HEK293 (cell line): ENCODE results near the gene GRHL3.

Experiments
- CTCF ChIA-PET: fragments of 350-600 bp; formaldehyde crosslinking; extraction: SDS; loops from one replicate; lab custom pipeline; 2021; ENCODE audit warnings: antibody characterized with exemption; lab: Yijun Ruan, JAX
- POLR2A ChIA-PET: fragments of 300-600 bp; formaldehyde crosslinking; extraction: SDS; loops from one replicate; lab custom pipeline; 2020; ENCODE audit warnings: antibody characterized with exemption, inconsistent platforms; lab: Yijun Ruan, JAX
- H3K27ac ChIP-seq: fragments of 200-500 bp; sonication (Bioruptor generic); 2 replicates; pipeline ENCODE4 v1.5.1; 2014; ENCODE audit warnings: low read depth, low read length, control low read depth, inconsistent platforms; ENCODE audit errors: extremely low read depth
- H3K36me3 ChIP-seq, 2 experiments: fragments of 200-500 bp in 1 of 2; sonication (Bioruptor generic) in 1 of 2; 1 replicate in 1 of 2; 2 replicates in 1 of 2; pipeline ENCODE4 v1.5.1; 2014 to 2017; ENCODE audit warnings: inconsistent platforms in 2 of 2, low read length in 2 of 2; ENCODE audit not compliant: control insufficient read depth in 2 of 2, insufficient read depth in 1 of 2
- H3K4me1 ChIP-seq: fragments of 200-500 bp; sonication (Bioruptor generic); 2 replicates; pipeline ENCODE4 v1.5.1; 2014; ENCODE audit warnings: mild to moderate bottlenecking, low read length, inconsistent platforms; ENCODE audit not compliant: control insufficient read depth, insufficient read depth
- H3K4me3 ChIP-seq: 2 replicates; pipeline ENCODE4 v1.5.1; 2011; ENCODE audit warnings: low read depth, mild to moderate bottlenecking, control low read depth, low read length, moderate library complexity
- H3K9me3 ChIP-seq: fragments of 200-500 bp; sonication (Bioruptor generic); 2 replicates; pipeline ENCODE4 v1.5.1; 2014; ENCODE audit warnings: low read depth, low read length, inconsistent platforms; ENCODE audit not compliant: control insufficient read depth, insufficient read depth
- BCL11B ChIP-seq: fragments of 450-650 bp; formaldehyde crosslinking; IDR thresholded peaks from 2 replicates; pipeline ENCODE4 v1.5.1; 2016; ENCODE audit warnings: low read depth, missing biosample characterization, missing genetic modification characterization
- FEZF1 ChIP-seq: fragments of 450-650 bp; formaldehyde crosslinking; IDR thresholded peaks from 2 replicates; pipeline ENCODE4 v1.5.1; 2016; ENCODE audit warnings: missing biosample characterization, missing genetic modification characterization
- PRDM1 ChIP-seq: fragments of 450-650 bp; formaldehyde crosslinking; IDR thresholded peaks from 2 replicates; pipeline ENCODE4; 2016; ENCODE audit warnings: missing biosample characterization, missing genetic modification characterization
- REPIN1 ChIP-seq: fragments of 450-650 bp; formaldehyde crosslinking; IDR thresholded peaks from 2 replicates; pipeline ENCODE4 v1.5.1; 2017; ENCODE audit warnings: missing biosample characterization, missing genetic modification characterization, low read depth
- SCRT1 ChIP-seq: fragments of 450-650 bp; formaldehyde crosslinking; IDR thresholded peaks from 2 replicates; pipeline ENCODE4 v1.5.1; 2016; ENCODE audit warnings: missing biosample characterization, missing genetic modification characterization, borderline replicate concordance
- TRIM28 ChIP-seq: IDR thresholded peaks from 2 replicates; pipeline ENCODE4 v1.6.1; 2011; ENCODE audit warnings: low read length, control low read depth, borderline replicate concordance
- ZBTB7A ChIP-seq: fragments of 450-650 bp; formaldehyde crosslinking; IDR thresholded peaks from 2 replicates; pipeline ENCODE4 v1.5.1; 2016; ENCODE audit warnings: low read depth, missing biosample characterization, missing genetic modification characterization
- ZBTB8A ChIP-seq: fragments of 450-650 bp; formaldehyde crosslinking; IDR thresholded peaks from 2 replicates; pipeline ENCODE4 v1.5.1; 2016; ENCODE audit warnings: missing biosample characterization, missing genetic modification characterization
- ZFHX2 ChIP-seq: fragments of 450-650 bp; formaldehyde crosslinking; conservative IDR thresholded peaks from 2 replicates; pipeline ENCODE4 v1.5.1; 2016; ENCODE audit warnings: missing biosample characterization, missing genetic modification characterization
- ZFP41 ChIP-seq: fragments of 450-650 bp; formaldehyde crosslinking; IDR thresholded peaks from 2 replicates; pipeline ENCODE4 v1.5.1; 2016; ENCODE audit warnings: missing biosample characterization, missing genetic modification characterization, borderline replicate concordance
- ZNF140 ChIP-seq: fragments of 450-650 bp; formaldehyde crosslinking; IDR thresholded peaks from 2 replicates; pipeline ENCODE4 v1.5.1; 2016; ENCODE audit warnings: missing biosample characterization, missing genetic modification characterization
- ZNF174 ChIP-seq: fragments of 450-650 bp; formaldehyde crosslinking; IDR thresholded peaks from 2 replicates; pipeline ENCODE4 v1.5.0; 2017; ENCODE audit warnings: missing biosample characterization, mild to moderate bottlenecking, missing genetic modification characterization
- ZNF266 ChIP-seq: fragments of 450-650 bp; formaldehyde crosslinking; IDR thresholded peaks from 2 replicates; pipeline ENCODE4 v1.5.1; 2016; ENCODE audit warnings: missing biosample characterization, missing genetic modification characterization, low read depth
- ZNF302 ChIP-seq: fragments of 450-650 bp; formaldehyde crosslinking; IDR thresholded peaks from 2 replicates; pipeline ENCODE4 v1.5.1; 2016; ENCODE audit warnings: missing biosample characterization, missing genetic modification characterization, low read depth
- ZNF416 ChIP-seq: fragments of 450-650 bp; formaldehyde crosslinking; IDR thresholded peaks from 2 replicates; pipeline ENCODE4 v1.5.1; 2016; ENCODE audit warnings: missing biosample characterization, missing genetic modification characterization
- ZNF529 ChIP-seq: fragments of 450-650 bp; formaldehyde crosslinking; IDR thresholded peaks from 2 replicates; pipeline ENCODE4 v1.5.1; 2017; ENCODE audit warnings: missing genetic modification characterization, missing biosample characterization; ENCODE audit not compliant: insufficient replicate concordance
- ZNF585B ChIP-seq: fragments of 450-650 bp; formaldehyde crosslinking; IDR thresholded peaks from 2 replicates; pipeline ENCODE4 v1.5.1; 2016; ENCODE audit warnings: missing biosample characterization, missing genetic modification characterization
- ZNF610 ChIP-seq: fragments of 450-650 bp; formaldehyde crosslinking; IDR thresholded peaks from 2 replicates; pipeline ENCODE4 v1.5.1; 2016; ENCODE audit warnings: missing biosample characterization, missing genetic modification characterization, borderline replicate concordance
- ZNF654 ChIP-seq: fragments of 450-650 bp; formaldehyde crosslinking; IDR thresholded peaks from 2 replicates; pipeline ENCODE4 v1.5.1; 2016; ENCODE audit warnings: low read depth, missing biosample characterization, missing genetic modification characterization
- ZNF785 ChIP-seq: fragments of 450-650 bp; formaldehyde crosslinking; IDR thresholded peaks from 2 replicates; pipeline ENCODE4 v1.5.1; 2016; ENCODE audit warnings: missing biosample characterization, missing genetic modification characterization
- ZNF837 ChIP-seq: fragments of 450-650 bp; formaldehyde crosslinking; IDR thresholded peaks from 2 replicates; pipeline ENCODE4 v1.5.1; 2016; ENCODE audit warnings: missing biosample characterization, missing genetic modification characterization
- TF ChIP-seq, protein P1 (sequence below): fragments of 450-650 bp; formaldehyde crosslinking; IDR thresholded peaks from 2 replicates; pipeline ENCODE4; 2016; ENCODE audit warnings: missing biosample characterization, missing genetic modification characterization
- TF ChIP-seq, protein P2 (sequence below): IDR thresholded peaks from 2 replicates; pipeline ENCODE4 v1.6.1; 2011; ENCODE audit warnings: mild to moderate bottlenecking, low read depth, low read length, borderline replicate concordance
- TF ChIP-seq, protein P3 (sequence below): fragments of 450-650 bp; formaldehyde crosslinking; IDR thresholded peaks from 2 replicates; pipeline ENCODE4 v1.5.1; 2016; ENCODE audit warnings: missing biosample characterization, missing genetic modification characterization, borderline replicate concordance

GRHL3 gene

DNA sequence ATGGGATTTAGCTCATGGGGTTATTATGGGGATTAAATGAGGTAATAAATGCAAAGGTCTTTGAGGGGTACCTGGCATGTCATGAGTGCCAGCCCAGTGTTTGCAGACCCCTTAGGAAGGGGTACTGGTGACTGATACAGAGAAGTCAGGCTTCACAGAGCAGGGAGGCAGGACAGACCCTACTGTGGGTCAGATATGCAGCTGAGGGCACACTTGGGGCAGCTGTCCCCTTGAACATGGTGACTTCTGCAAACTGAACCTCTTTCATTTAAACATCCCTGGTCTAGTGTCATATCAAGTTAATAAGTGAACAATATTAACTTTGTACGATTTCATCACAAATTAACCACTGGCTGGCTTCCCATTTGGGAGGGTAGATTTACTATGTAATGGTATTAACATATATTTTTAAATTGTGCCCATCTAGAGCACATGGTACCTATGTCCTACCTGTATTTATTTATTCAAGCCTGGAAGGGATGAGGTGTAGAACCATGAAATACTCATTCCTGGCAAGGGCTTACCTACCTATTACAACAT, 68.5 kb downstream of the GRHL3 start:
- TF ChIP-seq, protein P1, sequence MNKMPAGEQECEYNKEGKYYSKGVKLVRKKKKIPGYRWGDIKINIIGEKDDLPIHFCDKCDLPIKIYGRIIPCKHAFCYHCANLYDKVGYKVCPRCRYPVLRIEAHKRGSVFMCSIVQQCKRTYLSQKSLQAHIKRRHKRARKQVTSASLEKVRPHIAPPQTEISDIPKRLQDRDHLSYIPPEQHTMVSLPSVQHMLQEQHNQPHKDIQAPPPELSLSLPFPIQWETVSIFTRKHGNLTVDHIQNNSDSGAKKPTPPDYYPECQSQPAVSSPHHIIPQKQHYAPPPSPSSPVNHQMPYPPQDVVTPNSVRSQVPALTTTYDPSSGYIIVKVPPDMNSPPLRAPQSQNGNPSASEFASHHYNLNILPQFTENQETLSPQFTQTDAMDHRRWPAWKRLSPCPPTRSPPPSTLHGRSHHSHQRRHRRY (tag by site-specific recombination): no peak
- no peak for TF ChIP-seq FEZF1
- TF ChIP-seq, protein P2, sequence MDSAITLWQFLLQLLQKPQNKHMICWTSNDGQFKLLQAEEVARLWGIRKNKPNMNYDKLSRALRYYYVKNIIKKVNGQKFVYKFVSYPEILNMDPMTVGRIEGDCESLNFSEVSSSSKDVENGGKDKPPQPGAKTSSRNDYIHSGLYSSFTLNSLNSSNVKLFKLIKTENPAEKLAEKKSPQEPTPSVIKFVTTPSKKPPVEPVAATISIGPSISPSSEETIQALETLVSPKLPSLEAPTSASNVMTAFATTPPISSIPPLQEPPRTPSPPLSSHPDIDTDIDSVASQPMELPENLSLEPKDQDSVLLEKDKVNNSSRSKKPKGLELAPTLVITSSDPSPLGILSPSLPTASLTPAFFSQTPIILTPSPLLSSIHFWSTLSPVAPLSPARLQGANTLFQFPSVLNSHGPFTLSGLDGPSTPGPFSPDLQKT: no peak
- TF ChIP-seq ZNF302 (tag by site-specific recombination): no peak
- Histone ChIP-seq H3K36me3 (peaks cover 5 to 64% of the 10 kb centered on the region in 2 experiments; a peak in 2 of 3 replicates), H3K9me3 (no peaks in the 10 kb centered on the region), H3K4me1 (no peaks in the 10 kb centered on the region), H3K4me3 (no peak overlapping the region), H3K27ac (no peak overlapping the region)
- ChIA-PET CTCF (interaction anchor here (0.5 to 11.1 kb wide), 3 partner anchors 49 to 236 kb away, joined by 3 to 175 read pairs (median 3); no protein-coding TSS in a partner anchor), POLR2A (no interaction called here)

DNA sequence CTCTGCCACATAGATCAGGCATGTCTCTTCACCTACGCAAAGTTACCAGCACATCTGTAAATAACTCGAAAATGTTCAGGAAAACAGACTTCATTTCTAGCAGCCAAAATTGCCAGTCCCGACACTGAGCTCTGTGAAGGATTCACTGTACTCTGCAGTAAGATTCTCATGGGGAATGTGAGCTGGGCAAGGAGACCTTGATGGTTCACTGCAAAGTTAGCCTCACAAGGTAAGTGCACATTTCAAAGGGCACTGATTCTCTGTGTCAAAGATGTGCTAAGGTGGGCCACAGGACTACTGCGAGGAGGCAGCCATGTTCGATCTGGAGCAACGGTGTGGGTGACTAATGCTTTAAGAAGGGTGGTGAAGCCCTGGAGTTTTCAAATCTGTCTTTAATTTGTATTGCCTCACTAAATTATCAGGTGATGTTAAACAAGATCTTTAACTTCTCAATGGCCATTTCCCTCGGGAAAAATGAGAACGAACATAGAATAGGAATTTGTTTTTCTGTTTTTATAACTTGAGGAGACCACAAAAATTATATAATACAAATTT, 69.3 kb downstream of the GRHL3 start:
- no peak overlapping the region for H3K4me3 ChIP-seq
- H3K36me3 ChIP-seq: peaks cover 5 to 61% of the 10 kb centered on the region in 2 experiments; a peak in 2 of 3 replicates
- no peaks in the 10 kb centered on the region for H3K4me1 ChIP-seq
- ChIA-PET CTCF (interaction anchor here (0.5 to 11.1 kb wide), 3 partner anchors 50 to 237 kb away, joined by 3 to 175 read pairs (median 3); no protein-coding TSS in a partner anchor), POLR2A (no interaction called here)
- no peak for TF ChIP-seq ZNF174 (tag by site-specific recombination)
- no peak for TF ChIP-seq ZBTB7A (tag by site-specific recombination)
- no peak for TF ChIP-seq ZNF416
- no peak for TF ChIP-seq ZNF785 (tag by site-specific recombination)
- TF ChIP-seq SCRT1 (tag by site-specific recombination): no peak
- no peak for TF ChIP-seq ZFHX2 (tag by site-specific recombination)
- TF ChIP-seq ZNF266: no peak
- TF ChIP-seq TRIM28: no peak
- no peak for TF ChIP-seq BCL11B (tag by site-specific recombination)
- TF ChIP-seq ZNF654 (tag by site-specific recombination): no peak
- TF ChIP-seq, protein P3, sequence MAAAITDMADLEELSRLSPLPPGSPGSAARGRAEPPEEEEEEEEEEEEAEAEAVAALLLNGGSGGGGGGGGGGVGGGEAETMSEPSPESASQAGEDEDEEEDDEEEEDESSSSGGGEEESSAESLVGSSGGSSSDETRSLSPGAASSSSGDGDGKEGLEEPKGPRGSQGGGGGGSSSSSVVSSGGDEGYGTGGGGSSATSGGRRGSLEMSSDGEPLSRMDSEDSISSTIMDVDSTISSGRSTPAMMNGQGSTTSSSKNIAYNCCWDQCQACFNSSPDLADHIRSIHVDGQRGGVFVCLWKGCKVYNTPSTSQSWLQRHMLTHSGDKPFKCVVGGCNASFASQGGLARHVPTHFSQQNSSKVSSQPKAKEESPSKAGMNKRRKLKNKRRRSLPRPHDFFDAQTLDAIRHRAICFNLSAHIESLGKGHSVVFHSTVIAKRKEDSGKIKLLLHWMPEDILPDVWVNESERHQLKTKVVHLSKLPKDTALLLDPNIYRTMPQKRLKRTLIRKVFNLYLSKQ (tag by site-specific recombination): no peak
- TF ChIP-seq ZNF585B (tag by site-specific recombination): no peak
- no peak for TF ChIP-seq ZBTB8A (tag by site-specific recombination)
- TF ChIP-seq ZNF529 (tag by site-specific recombination): no peak
- no peak for TF ChIP-seq REPIN1 (tag by site-specific recombination)
- no peak for TF ChIP-seq ZNF837 (tag by site-specific recombination)
- TF ChIP-seq ZNF140 (tag by site-specific recombination): no peak
- no peak for TF ChIP-seq ZFP41 (tag by site-specific recombination)
- no peak for TF ChIP-seq ZNF610 (tag by site-specific recombination)
- no peak for TF ChIP-seq PRDM1
- H3K9me3 ChIP-seq: no peaks in the 10 kb centered on the region
- H3K27ac ChIP-seq: no peak overlapping the region
